Measurements from ENCODE around the gene STX5. TPM values are rescaled to one million over a fixed set of nuclear protein-coding genes. Genes with fewer than 3 reads are reported as not detected.
"Not testable (repeated sequence)": the region's sequence is repeated elsewhere in the genome, so short reads cannot be mapped to it uniquely, and the experiment has no call there.

Gene STX5
- total RNA-seq, 1 experiment from 2014 or later = 26.3 TPM

- peak; percentile 71 for DNase-seq (ENCODE audit: low spot score)
Observed at GRCh38 chr11:62786318-62787004, 45.4 kb downstream of the STX5 start.

- DNase-seq (ENCODE audit: low spot score) = no peak
Observed at GRCh38 chr11:62782753-62783152, 49.1 kb downstream of the STX5 start.

- DNase-seq (ENCODE audit: low spot score) = no peak
Observed at GRCh38 chr11:62778441-62778840, 53.4 kb downstream of the STX5 start.

- no peak for DNase-seq (ENCODE audit: low spot score)
Observed at GRCh38 chr11:62777389-62777788, 54.5 kb downstream of the STX5 start.

- DNase-seq (ENCODE audit: low spot score) = no peak
Observed at GRCh38 chr11:62775646-62776045, 56.2 kb downstream of the STX5 start.

GRCh38 chr11:62774407-62774806, 57.4 kb downstream of the STX5 start:
- no peak for DNase-seq (ENCODE audit: low spot score)

- DNase-seq (ENCODE audit: low spot score) = peak; percentile 93
Observed at GRCh38 chr11:62771144-62772021, 60.5 kb downstream of the STX5 start, which contains the start of gene TAF6L. TAF6L (plus strand) TSS chr11:62771396; CDS start chr11:62775784, 4,388 bp downstream.

GRCh38 chr11:62770778-62771143, 61.1 kb downstream of the STX5 start:
- no peak for DNase-seq (ENCODE audit: low spot score)

- not testable (repeated sequence) for DNase-seq (ENCODE audit: low spot score)
Observed at GRCh38 chr11:62760867-62761227, 71.0 kb downstream of the STX5 start.

GRCh38 chr11:62757846-62758788, 73.7 kb downstream of the STX5 start:
- DNase-seq (ENCODE audit: low spot score) = no peak

Other genes with a start within 250 kb of the STX5 start
- gene TUT1, start 240.5 kb downstream of the STX5 start, total RNA-seq (2014; rRNA removed; shearing (Covaris generic)) = 2.3 and 5.4 TPM in 2 replicates
- 96.1 and 108 TPM in 2 replicates for gene MTA2, start 230.2 kb downstream of the STX5 start, total RNA-seq (2014; rRNA removed; shearing (Covaris generic))
- gene EML3, start 219.3 kb downstream of the STX5 start, total RNA-seq (2014; rRNA removed; shearing (Covaris generic)) = 10.1 and 13.8 TPM in 2 replicates
- 4.2 and 11.4 TPM in 2 replicates for gene ROM1, start 218.8 kb downstream of the STX5 start, total RNA-seq (2014; rRNA removed; shearing (Covaris generic))
- 13.5 and 26.0 TPM in 2 replicates for gene B3GAT3, start 210.1 kb downstream of the STX5 start, total RNA-seq (2014; rRNA removed; shearing (Covaris generic))
- gene GANAB, start 185.4 kb downstream of the STX5 start, total RNA-seq (2014; rRNA removed; shearing (Covaris generic)) = 142 and 153 TPM in 2 replicates
- gene INTS5, start 178.7 kb downstream of the STX5 start, total RNA-seq (2014; rRNA removed; shearing (Covaris generic)) = 14.5 and 16.0 TPM in 2 replicates
- 100 and 130 TPM in 2 replicates for gene C11orf98, start 166.8 kb downstream of the STX5 start, total RNA-seq (2014; rRNA removed; shearing (Covaris generic))
- gene CSKMT, start 166.7 kb downstream of the STX5 start, total RNA-seq (2014; rRNA removed; shearing (Covaris generic)) = 7.0 and 8.4 TPM in 2 replicates
- 9.1 and 12.2 TPM in 2 replicates for gene UQCC3, start 160.4 kb downstream of the STX5 start, total RNA-seq (2014; rRNA removed; shearing (Covaris generic))
- 3.7 and 5.1 TPM in 2 replicates for gene LBHD1, start 159.8 kb downstream of the STX5 start, total RNA-seq (2014; rRNA removed; shearing (Covaris generic))
- 93.7 and 110 TPM in 2 replicates for gene UBXN1, start 153.0 kb downstream of the STX5 start, total RNA-seq (2014; rRNA removed; shearing (Covaris generic))
- 0.14 TPM in 1 of 2 replicates, not detected in the other for gene LRRN4CL, start 142.5 kb downstream of the STX5 start, total RNA-seq (2014; rRNA removed; shearing (Covaris generic))
- 128 TPM in 2 replicates for gene BSCL2, start 124.6 kb downstream of the STX5 start, total RNA-seq (2014; rRNA removed; shearing (Covaris generic))
- gene GNG3, start 124.4 kb downstream of the STX5 start, total RNA-seq (2014; rRNA removed; shearing (Covaris generic)) = 0.41 TPM in 1 of 2 replicates, not detected in the other
- gene HNRNPUL2, start 104.6 kb downstream of the STX5 start, total RNA-seq (2014; rRNA removed; shearing (Covaris generic)) = 4.7 and 5.0 TPM in 2 replicates
- 35.0 and 46.9 TPM in 2 replicates for gene TTC9C, start 103.6 kb downstream of the STX5 start, total RNA-seq (2014; rRNA removed; shearing (Covaris generic))
- 6.9 and 7.5 TPM in 2 replicates for gene ZBTB3, start 77.9 kb downstream of the STX5 start, total RNA-seq (2014; rRNA removed; shearing (Covaris generic))
- 140 and 182 TPM in 2 replicates for gene POLR2G, start 70.5 kb downstream of the STX5 start, total RNA-seq (2014; rRNA removed; shearing (Covaris generic))
- gene TAF6L, start 60.7 kb downstream of the STX5 start, total RNA-seq (2014; rRNA removed; shearing (Covaris generic)) = 15.0 and 19.1 TPM in 2 replicates
- 77.5 and 85.5 TPM in 2 replicates for gene TMEM179B, start 44.6 kb downstream of the STX5 start, total RNA-seq (2014; rRNA removed; shearing (Covaris generic))
- gene TMEM223, start 40.0 kb downstream of the STX5 start, total RNA-seq (2014; rRNA removed; shearing (Covaris generic)) = 43.1 and 62.4 TPM in 2 replicates
- gene NXF1, start 26.6 kb downstream of the STX5 start, total RNA-seq (2014; rRNA removed; shearing (Covaris generic)) = 25.1 and 31.1 TPM in 2 replicates
- gene TEX54, start 790 bp upstream of the STX5 start, total RNA-seq (2014; rRNA removed; shearing (Covaris generic)) = not detected in 2 replicates
- 60.1 and 63.7 TPM in 2 replicates for gene WDR74, start 7.5 kb upstream of the STX5 start, total RNA-seq (2014; rRNA removed; shearing (Covaris generic))
- gene SLC3A2, start 48.8 kb upstream of the STX5 start, total RNA-seq (2014; rRNA removed; shearing (Covaris generic)) = 478 and 499 TPM in 2 replicates
- gene CHRM1, start 89.3 kb upstream of the STX5 start, total RNA-seq (2014; rRNA removed; shearing (Covaris generic)) = not detected in 2 replicates
- not detected in 2 replicates for gene SLC22A6, start 152.9 kb upstream of the STX5 start, total RNA-seq (2014; rRNA removed; shearing (Covaris generic))
- gene SLC22A8, start 183.8 kb upstream of the STX5 start, total RNA-seq (2014; rRNA removed; shearing (Covaris generic)) = not detected in 2 replicates